ENCODE data around the gene DLEC1. TPM values are rescaled to one million over a fixed set of nuclear protein-coding genes. Genes with fewer than 3 reads are reported as not detected.
"Not testable (repeated sequence)": the region's sequence is repeated elsewhere in the genome, so short reads cannot be mapped to it uniquely, and the experiment has no call there.

The DLEC1 gene
- total RNA-seq, 2 donors from 2014 or later, result 0.18 to 1.9 TPM

DNA sequence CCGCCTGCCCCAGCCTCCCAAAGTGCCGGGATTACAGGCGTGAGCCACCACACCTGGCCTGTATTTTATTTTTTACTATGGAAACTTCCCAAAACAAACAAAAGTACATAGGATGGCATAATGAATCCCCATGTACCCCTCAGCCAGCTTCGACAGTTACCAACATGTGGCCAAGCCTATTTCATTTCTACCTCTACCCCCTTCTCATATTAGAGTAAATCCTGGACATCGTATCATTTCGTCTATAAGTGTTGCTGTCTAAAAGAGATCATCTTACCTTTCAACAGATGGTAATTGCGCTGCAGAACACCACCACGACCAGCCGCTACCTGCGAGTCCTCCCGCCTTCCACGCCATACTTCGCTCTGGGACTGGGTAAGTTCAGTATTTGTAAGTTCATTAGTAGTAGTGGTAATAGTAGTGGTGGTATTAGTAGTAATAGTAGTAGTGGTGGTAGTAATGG, 44.9 kb downstream of the DLEC1 start:
- no peak for ATAC-seq
- no peak for DNase-seq (ENCODE audit: low spot score in 2 of 2)
- Mint-ChIP-seq H3K36me3 (peaks cover 0 to 4% of the 10 kb centered on the region in 2 donors), H3K27ac (peak overlapping the region; percentile 17 to 79), H3K9me3 (peaks cover 6 to 8% of the 10 kb centered on the region in 2 donors)

DNA sequence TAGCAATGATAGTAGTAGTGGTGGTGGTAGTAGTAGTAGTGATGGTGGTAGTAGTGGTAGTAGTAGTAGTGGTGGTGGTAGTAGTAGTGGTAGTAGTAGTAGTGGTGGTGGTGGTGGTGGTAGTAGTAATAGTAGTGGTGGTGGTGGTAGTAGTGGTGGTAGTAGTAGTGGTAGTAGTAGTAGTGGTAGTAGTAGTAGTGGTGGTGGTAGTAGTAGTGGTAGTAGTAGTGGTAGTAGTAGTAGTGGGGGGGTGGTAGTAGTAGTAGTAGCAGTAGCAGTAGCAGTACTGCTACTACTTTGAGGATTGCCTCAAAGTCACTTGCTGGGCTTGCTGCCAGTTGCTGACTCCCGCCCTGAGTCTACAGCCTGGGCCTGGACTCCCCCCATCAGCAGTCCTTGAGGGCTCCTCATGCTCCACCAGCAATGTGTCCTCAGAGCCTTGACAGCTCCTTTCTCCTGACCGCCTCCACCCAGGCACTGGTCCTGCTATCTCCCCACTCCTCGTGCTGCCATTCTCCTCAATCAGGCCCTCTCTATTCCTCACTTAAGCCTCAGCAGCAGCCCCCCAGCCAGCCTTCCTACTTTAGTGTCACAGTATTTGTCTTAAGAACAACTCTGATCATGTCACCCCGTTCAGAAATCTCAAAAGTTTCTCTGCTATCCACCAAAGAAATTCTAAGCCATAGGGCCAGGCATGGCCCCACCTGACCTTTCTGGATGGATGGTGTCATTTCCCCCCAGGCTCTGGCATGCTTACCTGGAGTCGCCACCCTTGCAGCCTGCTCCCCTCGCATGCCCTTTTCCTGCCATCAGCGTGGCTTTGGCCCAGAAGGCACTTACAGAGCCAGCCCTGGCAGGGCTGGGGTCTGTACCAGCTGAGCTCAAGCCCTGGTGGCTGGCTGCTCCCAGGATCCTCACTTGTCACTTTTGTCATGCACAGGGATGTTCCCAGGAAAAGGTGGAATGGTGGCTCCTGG, 45.6 kb downstream of the DLEC1 start:
- ATAC-seq (peak; percentile 64 to 75), DNase-seq (ENCODE audit: low spot score in 2 of 2) (peak in 1 of 2 donors; percentile 12)
- H3K9me3 Mint-ChIP-seq, result peaks cover 6 to 8% of the 10 kb centered on the region in 2 donors
- H3K27ac Mint-ChIP-seq, result peak overlapping the region; percentile 17 to 79
- H3K36me3 Mint-ChIP-seq, result peaks cover 0 to 4% of the 10 kb centered on the region in 2 donors

DNA sequence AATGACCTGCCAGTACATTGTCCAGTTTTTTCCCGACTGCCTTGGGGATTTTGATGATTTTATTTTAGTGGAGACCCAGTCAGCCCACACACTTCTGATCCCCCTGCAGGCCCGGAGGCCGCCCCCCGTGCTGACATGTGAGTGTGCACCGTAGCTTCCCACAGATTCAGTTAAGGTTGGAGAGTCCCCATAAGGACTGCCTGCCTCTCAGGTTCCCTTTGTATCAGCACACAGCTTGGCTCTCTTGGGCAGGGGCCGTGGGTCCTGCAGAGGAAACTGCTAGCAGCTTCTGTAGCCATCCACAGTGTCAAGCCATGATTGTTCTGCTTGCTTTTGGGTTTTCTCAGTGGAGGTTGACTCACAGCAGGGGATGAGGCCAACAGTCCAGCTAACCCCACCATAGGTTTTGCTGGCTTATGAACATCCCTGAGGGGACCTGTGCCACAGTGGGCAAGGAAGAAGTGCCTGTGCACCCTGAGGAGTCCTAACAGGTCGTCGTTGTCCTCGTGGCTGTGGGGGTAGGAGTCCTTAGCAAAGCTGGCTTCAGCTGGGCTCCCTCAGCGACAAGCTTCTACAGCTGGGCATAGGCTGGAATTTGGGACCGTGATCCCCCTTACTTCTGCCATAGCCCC, 46.4 kb downstream of the DLEC1 start:
- peak overlapping the region in 1 of 2 donors; percentile 79 for H3K27ac Mint-ChIP-seq
- peaks cover 0 to 4% of the 10 kb centered on the region in 2 donors for H3K36me3 Mint-ChIP-seq
- ATAC-seq, result peak; percentile 32

DNA sequence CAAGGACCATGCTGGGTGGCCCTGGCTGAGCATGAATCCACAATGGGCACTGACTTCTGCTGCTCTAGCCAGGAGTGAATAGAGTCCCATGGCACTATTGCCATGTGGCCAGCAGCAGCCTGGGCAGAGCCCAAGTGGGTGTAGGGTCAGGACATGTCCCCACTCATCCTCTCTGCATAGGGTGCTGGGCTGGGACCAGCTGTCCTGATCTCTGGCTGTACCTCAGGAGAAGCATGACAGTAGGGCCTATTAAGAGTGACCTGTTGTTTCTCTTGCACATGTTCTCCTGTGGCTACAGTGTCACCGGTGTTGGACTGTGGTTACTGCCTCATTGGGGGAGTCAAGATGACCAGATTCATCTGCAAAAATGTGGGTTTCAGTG, 46.9 kb downstream of the DLEC1 start:
- DNase-seq (ENCODE audit: low spot score in 2 of 2) (no peak), ATAC-seq (peak; percentile 27 to 30)
- Mint-ChIP-seq H3K9me3 (peaks cover 6 to 8% of the 10 kb centered on the region in 2 donors), H3K27ac (peak overlapping the region in 1 of 2 donors; percentile 79), H3K36me3 (peaks cover 0 to 4% of the 10 kb centered on the region in 2 donors)

More for the DNA sequence above, 46.4 kb downstream of the DLEC1 start:
- H3K9me3 Mint-ChIP-seq, result peaks cover 6 to 8% of the 10 kb centered on the region in 2 donors
- no peak for DNase-seq (ENCODE audit: low spot score in 2 of 2)

DNA sequence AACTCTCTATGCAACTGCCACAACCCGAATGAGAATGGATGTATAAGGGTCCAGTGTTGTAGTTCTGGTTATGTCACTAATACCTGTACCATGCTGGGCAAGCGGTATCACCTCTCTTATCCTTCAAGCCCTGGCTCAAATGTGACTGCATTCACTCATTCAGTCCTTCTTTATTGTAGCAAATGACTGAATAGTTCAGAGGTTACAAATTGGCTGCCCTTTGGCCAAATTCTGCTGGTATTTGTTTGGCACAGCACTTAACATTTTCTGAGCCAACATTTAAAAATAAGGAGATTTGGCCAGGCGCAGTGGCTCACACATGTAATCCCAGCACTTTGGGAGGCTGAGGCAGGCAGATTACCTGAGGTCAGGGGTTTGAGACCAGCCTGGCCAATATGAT, 47.5 kb downstream of the DLEC1 start:
- no peak for DNase-seq (ENCODE audit: low spot score in 2 of 2)
- H3K36me3 Mint-ChIP-seq, result peaks cover 0 to 4% of the 10 kb centered on the region in 2 donors
- H3K9me3 Mint-ChIP-seq, result peaks cover 6 to 8% of the 10 kb centered on the region in 2 donors
- H3K27ac Mint-ChIP-seq, result peak overlapping the region in 1 of 2 donors; percentile 79
- ATAC-seq, result no peak

DNA sequence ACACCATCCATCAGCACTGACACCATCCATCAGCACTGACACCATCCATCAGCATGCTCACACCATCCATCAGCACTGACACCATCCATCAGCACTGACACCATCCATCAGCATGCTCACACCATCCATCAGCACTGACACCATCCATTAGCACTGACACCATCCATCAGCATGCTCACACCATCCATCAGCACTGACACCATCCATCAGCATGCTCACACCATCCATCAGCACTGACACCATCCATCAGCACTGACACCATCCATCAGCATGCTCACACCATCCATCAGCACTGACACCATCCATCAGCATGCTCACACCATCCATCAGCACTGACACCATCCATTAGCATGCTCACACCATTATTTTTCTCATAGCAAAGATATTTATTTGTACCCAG, 48.3 kb downstream of the DLEC1 start:
- H3K36me3 Mint-ChIP-seq; H3K9me3 Mint-ChIP-seq; DNase-seq (ENCODE audit: low spot score in 2 of 2); ATAC-seq; H3K27ac Mint-ChIP-seq: not testable (repeated sequence)

DNA sequence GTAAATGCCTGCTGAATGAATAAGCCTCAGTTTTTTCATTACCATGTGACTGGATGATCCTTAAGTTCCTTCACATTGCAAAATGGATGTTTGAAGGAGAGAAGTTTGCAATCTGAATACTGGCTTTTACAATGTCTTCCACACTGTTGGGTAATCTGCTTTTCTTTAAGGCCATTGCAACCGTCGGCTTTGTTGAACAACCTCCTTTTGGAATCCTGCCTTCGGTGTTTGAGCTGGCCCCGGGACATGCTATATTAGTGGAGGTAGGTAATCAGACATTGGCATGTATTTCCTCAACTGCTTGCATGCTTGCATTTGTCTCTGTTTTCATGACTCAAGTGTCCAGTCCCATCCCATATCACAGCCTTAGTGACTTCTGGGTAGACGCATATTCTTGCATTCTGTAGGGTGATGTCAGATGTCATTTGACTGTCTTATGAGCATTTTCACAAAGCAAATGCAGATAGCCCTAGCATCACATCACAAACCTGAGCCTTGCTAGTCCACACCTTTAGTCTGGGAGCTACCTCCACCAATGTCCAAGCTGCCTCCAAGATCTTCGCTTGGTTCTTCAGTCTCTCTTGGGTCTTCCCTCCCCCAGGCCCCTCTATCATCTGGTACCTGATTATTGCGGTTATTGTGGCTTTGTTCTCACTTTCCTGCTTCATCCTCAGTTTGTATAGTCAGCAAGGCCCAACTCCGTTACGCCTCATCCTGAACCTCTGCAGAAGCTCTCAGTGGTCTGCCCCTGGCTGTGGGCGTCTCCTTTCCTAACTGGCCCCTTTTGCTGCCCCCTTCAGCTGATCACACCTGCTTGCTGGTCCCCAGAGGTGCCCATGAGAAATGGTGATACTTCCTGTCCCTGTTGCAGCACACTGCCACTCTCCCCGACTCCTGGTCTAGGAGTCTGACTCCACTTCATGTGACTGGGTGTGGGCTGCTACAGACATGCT, 49.4 kb downstream of the DLEC1 start:
- peaks cover 6 to 8% of the 10 kb centered on the region in 2 donors for H3K9me3 Mint-ChIP-seq
- peaks cover 0 to 4% of the 10 kb centered on the region in 2 donors for H3K36me3 Mint-ChIP-seq
- ATAC-seq (no peak), DNase-seq (ENCODE audit: low spot score in 2 of 2) (no peak)
- H3K27ac Mint-ChIP-seq, result peak overlapping the region in 1 of 2 donors; percentile 32

DNA sequence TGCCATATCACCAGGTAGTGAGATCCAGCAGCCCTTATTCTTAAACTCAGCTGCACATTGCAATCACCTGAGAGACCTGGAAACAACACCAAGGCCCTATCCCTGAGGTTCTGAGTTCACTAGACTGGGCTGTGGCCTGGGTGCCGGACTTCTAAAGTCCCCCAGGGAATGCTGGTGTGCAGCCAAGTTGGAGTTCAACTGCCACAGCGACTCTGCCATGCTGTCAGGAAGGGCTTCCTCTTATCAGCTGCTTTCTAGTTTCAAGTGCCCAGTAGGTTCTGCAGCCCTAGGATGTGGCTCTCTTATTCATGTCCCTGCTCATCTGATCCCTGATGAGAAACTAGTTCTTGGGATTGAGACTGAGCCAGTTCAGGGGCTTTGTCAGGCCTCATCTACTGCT, 50.2 kb downstream of the DLEC1 start:
- H3K27ac Mint-ChIP-seq, result peak overlapping the region in 1 of 2 donors; percentile 32
- H3K9me3 Mint-ChIP-seq, result peaks cover 4% of the 10 kb centered on the region in 2 donors
- ATAC-seq, result no peak
- H3K36me3 Mint-ChIP-seq, result peaks cover 0 to 2% of the 10 kb centered on the region in 2 donors
- DNase-seq (ENCODE audit: low spot score in 2 of 2), result no peak

DNA sequence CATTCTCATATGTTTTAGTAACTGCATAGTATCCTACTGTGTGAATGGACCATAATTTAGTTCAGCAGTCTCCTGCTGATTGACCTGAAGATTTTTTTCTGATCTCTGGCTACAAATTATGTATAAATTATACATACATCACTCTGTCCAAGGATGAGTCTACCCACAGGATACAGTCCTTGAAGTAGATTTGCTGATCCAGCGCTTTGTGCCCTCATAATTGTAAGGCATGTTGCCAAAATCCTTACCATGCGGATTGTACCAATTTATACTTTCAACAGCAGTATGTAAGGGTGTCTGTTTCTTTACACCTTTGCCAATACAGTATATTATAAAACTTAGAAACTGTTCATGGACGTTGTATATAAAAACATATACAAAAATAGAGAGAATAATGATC, 51.4 kb downstream of the DLEC1 start:
- Mint-ChIP-seq H3K36me3 (no peaks in the 10 kb centered on the region), H3K27ac (no peak overlapping the region), H3K9me3 (no peaks in the 10 kb centered on the region)
- DNase-seq (ENCODE audit: low spot score in 2 of 2), result no peak
- no peak for ATAC-seq

DNA sequence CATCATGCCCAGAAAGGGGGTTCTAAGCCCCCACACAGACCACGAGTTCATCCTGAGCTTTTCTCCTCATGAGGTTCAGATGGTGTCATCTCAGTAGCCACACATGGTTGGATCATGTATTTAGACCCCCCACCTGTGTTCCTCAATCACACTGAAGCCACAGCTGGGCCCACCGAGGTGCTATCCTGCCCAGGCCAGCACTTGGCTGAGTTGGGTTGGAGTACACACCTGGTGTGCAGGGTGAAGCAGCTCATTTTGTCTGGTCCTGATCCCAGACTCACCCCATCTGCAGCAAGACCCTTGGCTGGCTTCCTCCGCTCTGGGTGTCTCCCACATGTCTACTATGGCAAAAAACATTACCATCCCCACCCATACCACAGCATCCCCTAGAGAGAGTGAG, 56.0 kb downstream of the DLEC1 start:
- DNase-seq (ENCODE audit: low spot score in 2 of 2), result no peak
- H3K27ac Mint-ChIP-seq, result no peak overlapping the region
- H3K36me3 Mint-ChIP-seq, result no peaks in the 10 kb centered on the region
- ATAC-seq, result no peak
- no peaks in the 10 kb centered on the region for H3K9me3 Mint-ChIP-seq

DNA sequence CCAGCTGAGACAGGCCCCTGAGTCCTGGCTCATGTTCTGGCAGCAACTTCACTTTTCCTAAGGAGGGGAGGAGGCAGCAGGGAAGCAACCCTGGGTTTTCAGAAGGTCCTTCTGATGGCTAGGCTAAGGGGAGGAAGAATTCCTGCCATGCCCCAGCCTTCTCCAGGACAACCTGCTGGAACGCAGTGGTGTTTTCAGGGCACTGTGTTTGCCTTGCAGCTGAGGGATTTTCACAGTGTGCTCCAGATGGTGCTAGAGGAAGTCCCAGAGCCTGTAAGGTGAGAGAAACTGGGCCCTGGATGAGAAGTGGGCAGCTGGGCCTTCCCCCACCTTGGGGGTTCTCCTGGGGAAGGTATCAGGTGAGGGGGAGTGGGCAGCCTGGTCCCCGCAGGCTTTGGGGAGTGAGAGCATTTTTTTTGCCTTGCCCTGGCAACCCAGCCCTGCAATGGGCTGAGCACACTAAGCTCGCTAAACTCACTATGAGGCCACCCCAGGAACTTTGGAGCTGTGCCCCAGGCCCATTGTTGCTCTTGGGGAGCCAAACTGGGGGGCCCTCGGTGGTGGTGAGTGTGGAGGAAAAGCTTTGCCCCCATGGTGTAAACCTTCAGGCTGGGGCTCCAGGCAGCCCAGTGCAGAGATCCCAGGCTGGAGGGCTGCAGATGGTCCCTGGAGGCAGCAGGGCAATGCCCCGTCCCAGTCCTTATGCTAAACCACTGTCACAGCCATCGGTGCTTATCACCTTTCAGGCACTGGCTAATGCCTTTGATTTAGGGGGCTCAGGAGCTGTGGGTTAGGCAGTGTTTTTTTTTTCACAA, 56.9 kb downstream of the DLEC1 start:
- DNase-seq (ENCODE audit: low spot score in 2 of 2), result no peak
- ATAC-seq, result no peak
- no peaks in the 10 kb centered on the region for H3K36me3 Mint-ChIP-seq

DNA sequence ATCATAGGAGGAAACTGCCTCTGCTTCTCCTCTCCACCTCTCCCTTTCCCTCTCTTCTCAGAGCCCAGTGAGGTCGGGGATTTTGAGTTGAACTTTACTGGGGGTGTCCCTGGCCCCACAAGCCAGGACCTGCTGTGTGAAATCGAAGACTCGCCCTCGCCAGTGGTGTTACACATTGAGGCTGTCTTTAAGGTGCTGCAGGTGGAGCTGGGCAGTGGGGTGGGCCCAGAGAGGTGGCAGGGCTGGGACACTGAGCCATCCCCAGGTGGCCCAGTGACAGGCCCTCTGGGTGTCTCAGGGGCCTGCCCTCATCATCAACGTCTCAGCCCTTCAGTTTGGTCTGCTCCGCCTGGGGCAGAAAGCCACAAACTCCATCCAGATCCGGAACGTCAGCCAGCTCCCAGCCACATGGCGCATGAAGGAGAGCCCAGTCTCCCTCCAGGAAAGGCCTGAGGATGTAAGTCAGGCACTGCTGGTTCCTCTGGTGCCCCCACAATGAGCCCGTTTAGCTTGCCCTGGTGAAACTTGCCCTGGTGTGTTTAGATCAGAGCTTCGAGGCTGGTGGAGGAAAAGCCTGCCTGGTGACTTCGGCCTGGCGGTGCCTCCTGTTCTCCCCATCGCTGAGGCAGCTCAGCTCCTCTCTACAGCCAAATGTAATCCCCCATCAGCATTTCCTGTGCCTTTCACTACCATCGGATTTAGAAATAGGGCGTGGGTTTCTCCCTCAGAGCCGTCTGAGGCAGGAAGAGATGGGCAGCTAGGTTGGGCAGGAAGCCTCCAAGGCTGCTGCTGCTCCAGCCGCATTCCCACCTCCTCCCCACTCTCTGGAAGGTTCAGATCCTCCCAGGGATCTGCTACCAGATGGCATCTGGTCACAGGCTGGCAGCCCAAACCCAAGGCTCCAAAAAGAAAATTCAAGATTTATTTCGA, 58.7 kb downstream of the DLEC1 start:
- H3K36me3 Mint-ChIP-seq, result no peaks in the 10 kb centered on the region
- DNase-seq (ENCODE audit: low spot score in 2 of 2) (no peak), ATAC-seq (no peak)
- no peaks in the 10 kb centered on the region for H3K9me3 Mint-ChIP-seq
- no peak overlapping the region for H3K27ac Mint-ChIP-seq

More for the DNA sequence above, 56.9 kb downstream of the DLEC1 start:
- Mint-ChIP-seq H3K9me3 (no peaks in the 10 kb centered on the region), H3K27ac (no peak overlapping the region)

DNA sequence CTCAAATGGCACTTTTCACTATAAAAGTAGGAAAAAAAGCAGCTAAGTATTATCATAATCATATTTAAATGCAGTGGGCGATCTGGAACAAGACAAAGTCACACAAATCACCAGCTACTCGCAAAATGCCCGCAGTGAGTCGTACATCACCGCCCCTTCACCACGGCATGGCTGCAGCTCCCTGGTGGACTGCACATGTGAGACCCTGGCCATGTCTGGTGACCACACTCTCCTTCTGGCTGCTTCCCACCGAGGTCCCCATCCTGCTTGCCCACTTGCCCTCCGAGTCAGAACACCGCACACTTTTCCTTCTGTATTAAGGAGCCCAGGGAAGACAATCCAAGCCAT, 59.3 kb downstream of the DLEC1 start:
- H3K36me3 Mint-ChIP-seq, result no peaks in the 10 kb centered on the region
- H3K27ac Mint-ChIP-seq, result no peak overlapping the region
- no peak for ATAC-seq
- DNase-seq (ENCODE audit: low spot score in 2 of 2), result no peak
- no peaks in the 10 kb centered on the region for H3K9me3 Mint-ChIP-seq

DNA sequence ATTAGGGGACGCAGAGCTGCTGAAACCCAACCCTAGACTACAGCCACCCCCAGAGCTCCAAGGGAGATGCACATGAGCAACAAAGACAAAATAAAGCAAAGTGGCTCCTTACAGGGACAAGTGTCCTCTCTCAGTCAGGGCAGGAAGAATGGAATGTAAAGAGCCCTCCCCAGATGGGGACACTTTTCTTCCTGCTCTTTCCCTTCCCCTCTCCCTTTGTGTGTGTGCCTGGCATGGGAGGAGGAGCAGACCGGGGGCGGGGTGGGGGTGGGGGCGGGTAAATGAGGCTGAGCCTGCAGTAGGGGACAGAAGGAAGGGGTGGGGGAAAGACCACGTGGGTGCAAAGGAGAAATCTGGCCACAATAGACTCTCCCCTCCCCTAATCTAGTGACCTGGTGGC, 60.5 kb downstream of the DLEC1 start:
- H3K27ac Mint-ChIP-seq, result no peak overlapping the region
- no peaks in the 10 kb centered on the region for H3K36me3 Mint-ChIP-seq
- ATAC-seq (no peak), DNase-seq (ENCODE audit: low spot score in 2 of 2) (no peak)
- peaks cover 0 to under 1% of the 10 kb centered on the region in 2 donors for H3K9me3 Mint-ChIP-seq

DNA sequence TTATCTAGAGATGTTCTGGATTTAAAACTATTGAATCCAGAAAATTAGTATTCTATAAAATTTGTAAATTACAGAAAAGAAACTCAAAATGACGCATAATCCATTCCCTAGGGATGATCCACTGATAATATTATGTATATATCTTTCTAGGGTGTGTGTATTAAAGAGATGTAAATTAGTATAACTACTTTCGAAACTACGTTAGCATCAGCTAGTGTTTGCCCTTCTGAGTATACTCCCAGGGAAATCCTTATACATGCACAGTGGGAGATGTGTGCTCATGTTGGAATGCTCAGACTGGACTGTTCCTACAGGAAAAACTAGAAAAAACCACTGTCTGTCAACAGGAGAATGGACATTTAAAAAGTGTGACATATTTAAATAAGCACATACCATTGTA, 61.5 kb downstream of the DLEC1 start:
- peaks cover 5 to 6% of the 10 kb centered on the region in 2 donors for H3K9me3 Mint-ChIP-seq
- no peak for ATAC-seq
- no peak for DNase-seq (ENCODE audit: low spot score in 2 of 2)
- no peak overlapping the region for H3K27ac Mint-ChIP-seq
- H3K36me3 Mint-ChIP-seq, result peaks cover 0 to 4% of the 10 kb centered on the region in 2 donors

All from activated naive CD4-positive, alpha-beta T cell treated with anti-CD3 and anti-CD28 coated beads, Interleukin-2, amount 50 U/mL, for 72 hours (primary cell).